HG03378 (cell line): Measurements from ENCODE around the gene SMURF2.
A peak's percentile ranks its signal among the peaks of the same experiment; 100 is the strongest.
"Not testable (repeated sequence)": the region's sequence is repeated elsewhere in the genome, so short reads cannot be mapped to it uniquely, and the experiment has no call there.

Experiments used
- ATAC-seq: cut with Tn5 transposase; IDR thresholded peaks from one replicate; pipeline ENCODE4 v1.9.1; 2021; ENCODE audit warnings: mild to moderate bottlenecking, moderate library complexity; ENCODE audit not compliant: unreplicated experiment

The SMURF2 gene

DNA sequence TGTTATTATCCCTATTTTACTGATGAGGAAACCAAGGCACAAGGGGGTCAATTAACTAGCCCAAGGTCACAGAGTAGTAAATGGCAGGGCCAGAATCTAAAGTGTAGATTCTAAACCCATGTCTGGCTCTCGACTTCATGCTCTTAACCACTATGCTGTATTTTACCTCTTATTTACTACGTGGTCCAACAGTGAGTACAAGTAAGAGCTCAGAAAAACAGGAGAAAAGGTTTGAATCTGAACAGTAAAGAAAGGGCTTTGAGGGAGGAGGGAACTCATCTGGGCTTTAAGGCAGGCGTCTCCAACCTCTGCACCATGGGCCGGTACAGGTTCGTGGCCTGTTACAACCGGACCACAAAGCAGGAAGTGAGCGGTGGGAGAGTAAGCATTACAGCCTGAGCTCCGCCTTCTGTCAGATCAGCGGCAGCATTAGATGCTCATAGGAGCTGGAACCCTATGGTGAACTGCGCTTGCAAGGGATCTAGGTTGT is 62.9 kb downstream of the SMURF2 start:
- ATAC-seq, result peak; percentile 64

GRCh38 chr17:64598672-64599071 is 63.4 kb downstream of the SMURF2 start:
- ATAC-seq, result no peak

GRCh38 chr17:64596988-64597387 is 65.1 kb downstream of the SMURF2 start:
- no peak for ATAC-seq

- no peak for ATAC-seq
Observed at GRCh38 chr17:64596439-64596838, 65.7 kb downstream of the SMURF2 start.

DNA sequence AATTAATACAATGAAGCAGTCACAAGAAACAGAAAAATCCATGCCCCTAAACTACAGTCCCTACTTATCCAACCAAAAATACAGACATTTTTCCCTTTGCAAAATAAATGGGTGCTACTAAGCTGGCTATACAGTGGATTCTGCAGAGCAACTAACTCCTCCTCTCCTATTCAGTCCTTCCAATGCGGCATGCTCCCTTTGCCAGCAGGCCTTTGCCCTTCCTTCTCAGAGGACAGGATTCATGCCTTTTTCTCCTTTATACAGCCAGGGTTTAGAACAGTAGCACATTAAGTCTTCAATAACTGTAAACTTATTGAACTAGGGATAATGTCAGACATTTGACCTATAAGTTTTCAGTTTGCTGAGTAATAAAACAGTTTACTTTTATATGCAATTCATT is 70.2 kb downstream of the SMURF2 start:
- ATAC-seq, result no peak

DNA sequence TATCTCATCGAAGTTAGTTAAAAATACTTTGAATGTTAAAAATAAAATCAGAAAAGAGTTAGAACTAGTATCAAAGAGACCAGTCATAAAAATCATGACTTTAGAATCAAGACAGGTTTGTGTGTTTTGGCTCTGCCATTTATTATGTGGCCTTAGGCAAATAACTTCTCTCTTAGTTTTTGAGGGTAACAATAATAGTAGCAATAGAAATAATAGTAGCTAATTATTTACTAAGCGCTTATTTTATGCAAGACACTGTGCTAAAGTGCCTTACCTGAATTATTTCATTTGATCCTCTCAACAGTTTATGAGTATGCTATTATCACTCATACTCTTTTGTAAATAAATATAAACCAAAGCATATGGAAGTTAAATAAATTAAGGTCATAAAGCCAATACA is 77.0 kb downstream of the SMURF2 start:
- ATAC-seq, result no peak

DNA sequence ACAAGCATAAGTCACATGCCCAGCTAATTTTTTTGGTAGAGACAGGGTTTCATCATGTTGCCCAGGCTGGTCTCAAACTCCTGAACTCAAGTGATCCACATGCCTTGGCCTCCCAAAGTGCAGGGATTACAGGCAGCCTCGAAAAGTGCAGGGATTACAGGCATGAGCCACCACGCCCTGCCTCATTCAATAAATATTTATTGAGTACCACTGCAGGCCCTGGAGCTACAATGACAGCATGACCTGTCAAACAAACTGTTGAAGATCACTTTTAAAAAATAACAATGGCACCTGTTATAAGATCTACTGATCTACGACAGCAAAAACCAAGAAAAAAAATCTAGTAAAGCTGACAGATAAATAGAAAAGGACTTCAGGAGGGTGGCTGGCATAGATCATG is 79.1 kb downstream of the SMURF2 start:
- ATAC-seq, result no peak

- ATAC-seq, result no peak
Observed at GRCh38 chr17:64580384-64581315, 81.5 kb downstream of the SMURF2 start.

GRCh38 chr17:64579917-64580316 is 82.2 kb downstream of the SMURF2 start:
- no peak for ATAC-seq

GRCh38 chr17:64577025-64577424 is 85.1 kb downstream of the SMURF2 start:
- not testable (repeated sequence) for ATAC-seq

DNA sequence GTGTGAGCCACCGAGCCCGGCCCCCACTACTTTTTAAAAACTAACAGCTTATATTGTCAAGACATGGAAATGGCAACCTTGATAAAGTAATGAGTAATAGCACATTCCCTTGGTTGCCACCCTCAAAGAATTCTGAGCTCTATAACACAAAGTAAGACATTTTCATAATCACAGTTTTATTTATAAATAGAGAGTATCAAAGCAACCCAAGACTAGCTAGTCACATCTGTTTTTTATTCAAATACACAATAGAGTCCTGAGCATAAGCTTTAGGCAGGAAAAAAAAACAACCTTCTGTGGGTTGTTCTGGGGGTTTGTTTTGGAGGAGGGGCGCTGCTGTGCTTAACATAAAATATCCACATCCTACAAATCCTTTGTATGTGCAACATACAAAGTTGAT is 86.7 kb downstream of the SMURF2 start:
- no peak for ATAC-seq

DNA sequence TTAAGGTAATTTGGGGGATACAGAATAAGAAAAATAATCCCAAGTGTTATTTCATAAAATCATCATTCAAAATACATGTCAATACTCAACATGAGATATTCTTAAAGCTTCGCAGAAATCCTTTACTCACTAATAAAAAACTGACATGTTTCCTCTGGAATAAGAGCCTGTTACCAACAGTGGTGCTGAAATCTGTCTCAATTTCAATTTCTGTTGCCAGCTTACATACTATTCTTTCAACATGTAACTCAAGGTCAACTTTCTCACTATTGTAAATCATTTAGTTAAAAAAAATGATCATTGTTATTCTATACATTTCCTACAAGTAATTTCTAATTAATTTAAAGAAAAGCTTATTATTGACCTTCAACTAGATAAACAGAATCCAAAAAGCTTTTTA is 87.5 kb downstream of the SMURF2 start:
- ATAC-seq, result no peak

DNA sequence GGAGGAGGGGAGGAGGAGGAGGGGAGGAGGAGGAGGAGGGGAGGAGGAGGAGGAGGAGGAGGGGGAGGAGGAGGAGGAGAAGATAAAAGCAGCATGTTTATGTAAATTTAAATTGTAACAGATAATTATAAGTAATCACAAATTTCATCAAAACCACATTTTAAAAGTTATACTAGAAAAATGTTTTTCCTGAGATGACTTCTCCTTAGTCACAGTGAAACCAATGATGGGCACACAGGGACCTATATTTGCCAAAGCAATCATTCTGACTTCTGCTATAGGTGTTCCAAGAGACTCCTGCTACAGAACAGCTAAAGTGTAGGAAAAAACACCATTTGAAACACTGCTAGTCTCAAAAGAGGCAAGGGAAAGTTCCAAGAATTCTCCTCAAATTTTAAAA is 88.9 kb downstream of the SMURF2 start:
- no peak for ATAC-seq

DNA sequence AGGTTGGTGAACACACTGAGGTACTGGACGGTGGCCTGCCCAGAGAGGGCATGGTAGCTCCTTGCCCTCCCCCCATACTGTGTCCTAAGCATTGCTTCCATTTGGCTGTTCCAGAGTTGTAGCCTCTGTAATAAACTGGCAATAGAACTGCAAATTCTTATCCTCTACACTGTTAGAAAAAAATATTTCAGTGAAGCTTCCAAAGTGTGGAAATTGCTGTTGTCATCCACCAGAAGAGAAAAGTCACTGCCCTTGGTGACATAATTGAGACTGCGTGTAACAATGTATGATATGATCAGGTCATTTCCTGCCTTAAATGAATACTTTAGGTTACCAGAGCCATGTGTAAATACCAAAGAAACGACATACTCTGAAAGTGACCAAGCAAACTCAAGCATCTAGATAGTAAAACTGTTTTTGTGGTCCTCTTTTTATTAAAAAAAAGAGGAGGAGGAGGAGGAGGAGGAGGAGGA is 89.4 kb downstream of the SMURF2 start:
- no peak for ATAC-seq

GRCh38 chr17:64571746-64572145 is 90.4 kb downstream of the SMURF2 start:
- ATAC-seq, result no peak

DNA sequence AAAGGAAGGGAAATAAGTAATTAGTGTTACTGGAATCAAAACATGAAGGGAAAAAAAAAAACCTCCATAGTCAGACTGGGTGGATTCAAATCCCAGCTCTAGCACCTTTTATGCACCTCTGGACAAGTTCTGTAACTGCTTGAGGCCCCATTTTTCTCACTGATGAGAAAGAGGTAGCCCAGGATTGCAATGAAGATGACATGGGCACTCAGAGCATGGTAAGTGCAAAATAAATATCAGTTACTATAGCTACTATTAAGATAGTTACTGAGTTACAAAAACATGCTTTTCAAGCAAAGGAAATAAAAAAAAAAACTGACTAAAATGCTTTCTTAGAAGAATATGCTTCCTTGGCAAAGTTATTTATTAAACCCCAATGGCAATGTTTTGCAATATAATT is 96.5 kb downstream of the SMURF2 start:
- no peak for ATAC-seq

DNA sequence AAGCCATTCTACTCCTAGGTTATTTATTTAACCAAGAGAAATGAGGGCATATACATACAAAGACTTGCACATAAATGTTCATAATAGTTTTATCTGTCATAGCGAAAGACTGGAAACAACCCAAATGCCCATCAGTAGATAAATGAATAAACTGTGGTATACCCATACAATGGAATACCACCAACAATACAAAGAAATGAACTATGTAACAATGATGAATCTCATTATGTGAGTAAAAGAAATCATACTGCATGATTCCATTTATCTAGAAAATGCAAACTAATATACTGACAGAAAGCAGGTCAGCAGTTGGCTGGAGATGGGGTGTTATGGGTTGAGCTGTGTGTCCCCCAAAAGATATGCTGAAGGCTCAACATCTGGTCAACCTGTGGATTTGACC is 98.0 kb downstream of the SMURF2 start:
- no peak for ATAC-seq

DNA sequence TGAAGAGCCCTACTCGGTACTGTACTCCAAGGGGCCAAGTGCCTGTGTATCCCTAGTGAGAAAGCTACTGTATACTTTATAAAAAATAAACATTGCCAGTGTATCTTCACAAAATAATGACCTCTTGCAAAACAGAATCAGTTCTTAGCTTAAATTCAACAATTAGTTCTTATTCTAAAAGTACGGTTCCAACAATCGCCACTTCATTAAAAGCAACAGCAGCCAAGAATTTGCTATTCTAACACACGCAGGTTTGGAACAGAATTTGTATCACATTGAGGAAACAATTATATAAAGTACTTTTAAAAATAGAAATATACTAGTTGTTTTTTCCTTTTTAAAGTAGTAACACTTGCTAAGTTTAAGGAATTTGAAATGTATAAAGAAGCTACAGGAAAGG is 106.8 kb downstream of the SMURF2 start:
- ATAC-seq, result no peak

- ATAC-seq, result no peak
Observed at GRCh38 chr17:64554028-64554637, 108.0 kb downstream of the SMURF2 start.

DNA sequence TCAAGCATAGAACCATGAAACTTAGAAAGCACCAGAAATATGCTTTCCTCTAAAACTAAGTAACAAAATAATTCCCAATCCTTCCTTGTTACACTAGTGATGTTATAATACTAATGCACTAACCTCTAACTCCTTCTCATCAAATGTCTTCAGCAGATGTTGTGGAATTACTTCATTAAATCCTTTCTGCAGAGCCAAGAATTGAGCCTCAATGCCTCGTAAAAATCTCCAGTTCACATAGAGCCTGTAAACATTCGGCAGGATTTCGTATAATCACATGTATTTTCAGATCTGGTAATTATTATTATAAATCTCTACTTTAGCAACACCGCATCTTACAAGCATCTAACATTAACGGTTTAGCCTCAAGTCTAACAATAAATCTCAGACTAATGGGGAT is 110.6 kb downstream of the SMURF2 start:
- ATAC-seq, result no peak

DNA sequence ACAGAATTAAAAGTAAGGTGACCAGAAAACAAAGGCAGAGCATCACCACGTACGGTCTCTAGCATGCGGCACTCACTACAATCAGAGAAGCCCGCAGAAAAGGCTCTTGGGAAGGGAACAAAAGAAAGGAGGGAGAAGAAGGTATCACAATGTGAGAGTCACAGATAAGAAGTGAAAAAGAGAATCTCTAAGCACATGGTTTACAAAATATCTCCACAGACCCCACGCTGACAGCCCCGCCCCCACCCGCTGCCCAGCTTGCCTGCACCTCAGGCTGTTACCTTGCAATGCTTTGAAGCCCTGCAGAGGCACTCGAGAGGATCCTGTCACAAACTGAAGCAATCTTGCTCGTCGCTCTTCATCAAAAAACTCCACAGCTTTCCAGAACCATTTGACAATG is 114.8 kb downstream of the SMURF2 start:
- ATAC-seq, result no peak

GRCh38 chr17:64546716-64547115 is 115.4 kb downstream of the SMURF2 start:
- no peak for ATAC-seq
